Adipocyte (in vitro differentiated cells): ENCODE measurements around the gene TIE1.

ENCODE experiments used
- DNase-seq: peaks from one replicate; pipeline ENCODE4 v3.0.0-alpha.2; 2015; ENCODE audit warnings: low read depth
- H3K27me3 ChIP-seq: replicated peaks from 2 replicates; pipeline ENCODE4 v1.7.0; 2013; ENCODE audit warnings: mild to moderate bottlenecking, low read length, moderate library complexity; ENCODE audit not compliant: control insufficient read depth, insufficient read depth
- H3K36me3 ChIP-seq: 2 replicates; pipeline ENCODE4 v1.7.0; 2013; ENCODE audit warnings: low read length, mild to moderate bottlenecking, moderate library complexity; ENCODE audit not compliant: control insufficient read depth, insufficient read depth, severe bottlenecking
- H3K4me1 ChIP-seq: 2 replicates; pipeline ENCODE4 v1.7.0; 2013; ENCODE audit warnings: mild to moderate bottlenecking, low read length, moderate library complexity; ENCODE audit not compliant: control insufficient read depth, insufficient read depth
- H3K4me3 ChIP-seq: 2 replicates; pipeline ENCODE4 v1.7.0; 2013; ENCODE audit warnings: mild to moderate bottlenecking, low read length, moderate library complexity
- H3K9ac ChIP-seq: 2 replicates; pipeline ENCODE4 v1.7.0; 2013; ENCODE audit warnings: mild to moderate bottlenecking, low read length, moderate library complexity
- H3K9me3 ChIP-seq: 2 replicates; pipeline ENCODE4 v1.7.0; 2013; ENCODE audit warnings: mild to moderate bottlenecking, low read length, moderate library complexity; ENCODE audit not compliant: control insufficient read depth

Gene TIE1

GRCh38 chr1:43300378-43301094 lies at the start of gene TIE1:
Gene TIE1, plus strand, starts transcription at chr1:43300982. Its CDS starts 90 bp downstream, at chr1:43301072.
- Histone ChIP-seq H3K4me1 (peaks cover 38% of the 10 kb centered on the region), H3K4me3 (no peak within 1 kb of the TSS), H3K27me3 (no peaks in the 10 kb centered on the region), H3K9ac (no peak within 1 kb of the TSS), H3K9me3 (no peaks in the 10 kb centered on the region), H3K36me3 (no peaks in the 10 kb centered on the region)
- no peak for DNase-seq

DNA sequence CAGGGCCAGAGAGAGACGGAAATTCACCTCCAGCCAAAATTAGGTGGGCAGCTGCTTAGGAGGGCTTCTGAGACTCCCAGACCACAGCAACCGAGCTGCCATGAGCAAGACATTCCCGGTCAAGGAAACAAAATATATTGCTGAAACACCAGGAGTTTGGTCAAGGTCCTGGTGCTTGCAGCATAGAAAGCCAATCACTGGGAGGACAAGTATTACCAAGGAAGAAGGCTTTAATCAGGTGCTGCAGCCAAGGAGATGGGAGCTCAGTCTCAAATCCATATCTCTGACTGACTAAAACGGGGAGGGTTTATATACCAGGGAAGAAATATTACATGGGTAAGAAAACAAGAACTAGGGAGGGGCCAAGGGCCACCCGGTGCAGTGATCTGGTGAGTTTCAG lies 49.8 kb upstream of the TIE1 start:
- no peak for DNase-seq
- Histone ChIP-seq H3K27me3 (peaks cover 8% of the 10 kb centered on the region), H3K4me1 (no peaks in the 10 kb centered on the region), H3K4me3 (no peak overlapping the region), H3K9ac (no peak overlapping the region), H3K36me3 (no peaks in the 10 kb centered on the region), H3K9me3 (peaks cover 6% of the 10 kb centered on the region)

DNA sequence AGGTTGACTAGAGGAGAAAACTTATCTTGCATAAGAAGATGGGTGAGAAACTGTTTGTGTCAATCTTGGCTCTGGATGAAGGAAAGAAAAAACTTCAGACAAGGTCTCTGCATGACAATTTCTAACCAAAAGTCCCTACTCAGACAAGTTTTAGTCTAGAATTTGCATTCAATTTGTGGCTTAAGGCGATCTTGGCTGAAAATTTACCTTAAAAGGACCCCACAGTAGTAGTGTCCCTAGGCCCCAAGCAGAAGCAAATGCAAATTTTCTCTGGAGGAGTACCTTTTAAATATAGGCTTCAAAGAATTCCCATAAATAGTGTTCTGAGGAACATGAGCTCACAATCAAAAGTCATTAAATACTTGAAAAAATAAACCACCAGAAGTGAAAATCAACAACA lies 48.6 kb upstream of the TIE1 start:
- no peak for DNase-seq
- Histone ChIP-seq H3K27me3 (peaks cover 8% of the 10 kb centered on the region), H3K9me3 (peaks cover 1% of the 10 kb centered on the region), H3K4me3 (no peak overlapping the region), H3K9ac (no peak overlapping the region), H3K4me1 (no peaks in the 10 kb centered on the region), H3K36me3 (no peaks in the 10 kb centered on the region)

- no peak overlapping the region for H3K9ac ChIP-seq
- peaks cover 2% of the 10 kb centered on the region for H3K4me1 ChIP-seq
- H3K9me3 ChIP-seq, result no peaks in the 10 kb centered on the region
- DNase-seq, result no peak
- no peaks in the 10 kb centered on the region for H3K36me3 ChIP-seq
- H3K27me3 ChIP-seq, result peaks cover 8% of the 10 kb centered on the region
- H3K4me3 ChIP-seq, result no peak overlapping the region
Measured at GRCh38 chr1:43253173-43253572, 47.6 kb upstream of the TIE1 start.

- Histone ChIP-seq H3K4me1 (peaks cover 6% of the 10 kb centered on the region), H3K36me3 (no peaks in the 10 kb centered on the region)
- no peak for DNase-seq
Measured at GRCh38 chr1:43253876-43254275, 46.9 kb upstream of the TIE1 start.

GRCh38 chr1:43255438-43256210 lies 45.2 kb upstream of the TIE1 start:
- no peak for DNase-seq
- Histone ChIP-seq H3K4me3 (no peak overlapping the region), H3K9me3 (no peaks in the 10 kb centered on the region), H3K27me3 (peaks cover 8% of the 10 kb centered on the region), H3K36me3 (no peaks in the 10 kb centered on the region), H3K9ac (no peak overlapping the region), H3K4me1 (peaks cover 6% of the 10 kb centered on the region)

More at GRCh38 chr1:43253876-43254275, 46.9 kb upstream of the TIE1 start:
- H3K27me3 ChIP-seq, result peaks cover 8% of the 10 kb centered on the region
- no peak overlapping the region for H3K9ac ChIP-seq
- H3K9me3 ChIP-seq, result no peaks in the 10 kb centered on the region
- no peak overlapping the region for H3K4me3 ChIP-seq

DNA sequence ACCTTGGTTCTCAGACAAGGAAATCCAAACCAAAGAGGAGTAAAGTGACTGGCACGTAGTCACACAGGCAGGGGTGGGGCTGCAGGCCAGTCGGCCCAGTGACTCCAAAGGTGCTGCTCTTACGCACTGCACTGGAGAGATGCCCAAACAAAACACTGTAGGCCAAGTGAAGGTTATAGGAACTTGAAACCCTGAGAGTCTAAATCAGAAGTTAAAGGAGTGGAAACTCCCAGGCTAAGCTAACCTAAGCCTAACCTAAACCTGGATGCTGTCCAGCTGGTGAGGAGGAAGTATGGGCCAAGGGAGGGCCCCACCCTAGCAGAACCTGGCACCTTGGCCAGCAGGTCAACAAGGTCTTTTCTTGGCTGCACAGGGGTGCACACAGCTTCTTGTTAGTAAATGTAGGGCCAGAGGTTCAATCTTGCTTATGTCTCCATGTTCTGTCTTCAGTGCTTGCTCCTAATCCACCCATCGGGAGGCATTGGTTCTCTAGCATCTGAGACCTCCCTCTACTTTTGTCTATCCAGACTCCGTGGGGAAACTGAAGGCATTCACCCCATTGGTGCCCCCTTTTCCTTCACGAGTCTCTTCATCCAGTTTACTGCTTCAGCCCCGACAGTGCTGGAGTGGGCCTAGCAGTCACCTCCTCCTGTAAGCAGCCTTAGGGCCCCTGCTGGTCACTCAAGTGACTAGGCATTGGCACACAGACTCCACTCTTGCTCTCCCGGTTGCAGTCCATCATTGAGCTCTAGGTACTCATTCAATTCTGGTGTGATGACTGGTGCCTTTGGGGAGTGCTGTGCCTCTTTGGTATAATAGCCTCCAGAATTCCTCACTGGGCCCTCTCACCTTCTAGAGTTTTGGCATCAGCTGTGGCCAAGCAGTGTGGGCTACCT lies 43.9 kb upstream of the TIE1 start:
- DNase-seq, result no peak
- Histone ChIP-seq H3K9me3 (no peaks in the 10 kb centered on the region), H3K4me3 (no peak overlapping the region), H3K36me3 (no peaks in the 10 kb centered on the region), H3K4me1 (peaks cover 6% of the 10 kb centered on the region), H3K9ac (no peak overlapping the region), H3K27me3 (peaks cover 8% of the 10 kb centered on the region)

GRCh38 chr1:43258370-43258769 lies 42.4 kb upstream of the TIE1 start:
- Histone ChIP-seq H3K4me3 (no peak overlapping the region), H3K36me3 (no peaks in the 10 kb centered on the region), H3K9ac (no peak overlapping the region), H3K4me1 (peaks cover 6% of the 10 kb centered on the region), H3K27me3 (peaks cover 2% of the 10 kb centered on the region), H3K9me3 (no peaks in the 10 kb centered on the region)
- no peak for DNase-seq

DNA sequence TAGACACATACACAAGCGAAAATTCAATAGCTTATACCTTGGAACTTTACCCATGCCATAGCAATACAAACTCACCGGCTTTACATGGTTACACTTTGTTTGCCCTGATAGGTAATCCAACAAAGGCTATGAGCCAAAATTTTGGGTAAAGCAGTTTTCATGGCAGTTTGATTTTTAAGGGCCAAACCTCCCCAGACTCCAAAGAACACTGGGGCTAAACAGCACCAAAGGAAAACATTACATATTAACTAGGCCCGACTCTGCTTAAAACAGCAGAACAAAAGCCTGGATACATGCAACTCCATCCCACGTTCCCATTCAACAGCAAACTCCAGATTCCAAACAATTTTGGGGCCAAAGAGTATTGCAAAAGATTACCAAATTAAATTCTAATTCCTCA lies 35.4 kb upstream of the TIE1 start:
- H3K27me3 ChIP-seq, result no peaks in the 10 kb centered on the region
- no peak overlapping the region for H3K4me3 ChIP-seq
- H3K36me3 ChIP-seq, result no peaks in the 10 kb centered on the region
- H3K9ac ChIP-seq, result no peak overlapping the region
- H3K9me3 ChIP-seq, result no peaks in the 10 kb centered on the region
- peaks cover 11% of the 10 kb centered on the region for H3K4me1 ChIP-seq
- DNase-seq, result no peak

GRCh38 chr1:43266881-43267280 lies 33.9 kb upstream of the TIE1 start:
- DNase-seq, result no peak
- H3K4me1 ChIP-seq, result peaks cover 11% of the 10 kb centered on the region
- no peaks in the 10 kb centered on the region for H3K36me3 ChIP-seq

GRCh38 chr1:43267291-43267805 lies 33.4 kb upstream of the TIE1 start:
- no peaks in the 10 kb centered on the region for H3K9me3 ChIP-seq
- H3K27me3 ChIP-seq, result peaks cover 9% of the 10 kb centered on the region
- peak; percentile 84 for DNase-seq
- H3K4me3 ChIP-seq, result no peak overlapping the region
- H3K9ac ChIP-seq, result no peak overlapping the region
- H3K36me3 ChIP-seq, result no peaks in the 10 kb centered on the region
- H3K4me1 ChIP-seq, result peaks cover 11% of the 10 kb centered on the region

More at GRCh38 chr1:43266881-43267280, 33.9 kb upstream of the TIE1 start:
- H3K27me3 ChIP-seq, result peaks cover 6% of the 10 kb centered on the region
- H3K9me3 ChIP-seq, result no peaks in the 10 kb centered on the region
- H3K9ac ChIP-seq, result no peak overlapping the region
- no peak overlapping the region for H3K4me3 ChIP-seq
